HepG2 (cell line): ENCODE data around the gene CPNE2. TPM values are rescaled to one million over a fixed set of nuclear protein-coding genes. Genes with fewer than 3 reads are reported as not detected.

ENCODE experiments used
- ATAC-seq: fragments of 200-7000 bp; cut with Tn5 transposase; 3 replicates; pipeline ENCODE4 v1.9.1; 2020; ENCODE audit warnings: mild to moderate bottlenecking, moderate library complexity
- BruUV-seq: library from RNA; stranded (reverse); fragments of 400-500 nt; replicated peaks from 2 replicates; lab custom pipeline; 2021; lab: Mats Ljungman, UMichigan
- CTCF ChIA-PET: fragments of 300-600 bp; formaldehyde crosslinking; extraction: SDS; loops from one replicate; lab custom pipeline; 2021; ENCODE audit warnings: low total read pairs, inconsistent platforms, low intra/inter-chr PET ratio; lab: Yijun Ruan, JAX
- POLR2A ChIA-PET: fragments of 350-600 bp; sonication (Branson Sonifier 250); formaldehyde crosslinking; loops from one replicate; lab custom pipeline; 2020; ENCODE audit warnings: antibody characterized with exemption, inconsistent platforms; lab: Yijun Ruan, JAX
- DNase-seq: peaks from one replicate; pipeline ENCODE4 v3.0.0-alpha.2; 2015; ENCODE audit warnings: low spot score
- FAIRE-seq: peaks from 3 replicates; lab custom pipeline; 2011; peaks lifted over from hg19 to GRCh38; lab: Jason Lieb, UNC
- H2AFZ ChIP-seq: one replicate; pipeline ENCODE4 v1.6.1; 2011; ENCODE audit warnings: low read length, inconsistent platforms
- H3K27ac ChIP-seq: fragments of 300-600 bp; 3 replicates; pipeline ENCODE4 v1.8.0; 2011; ENCODE audit warnings: mixed run types, mild to moderate bottlenecking, mixed read lengths, low read length, inconsistent platforms; ENCODE audit not compliant: insufficient read depth; ENCODE audit errors: extremely low read length
- H3K27me3 ChIP-seq, 2 experiments: fragments of 200-600 bp in 1 of 2; 2 replicates in 1 of 2; 3 replicates in 1 of 2; pipeline versions ENCODE4 v1.6.0 to v1.8.0; 2011; ENCODE audit warnings: low read length in 2 of 2, mild to moderate bottlenecking in 2 of 2, moderate library complexity in 2 of 2, inconsistent platforms in 1 of 2; ENCODE audit not compliant: insufficient read depth in 2 of 2, control insufficient read depth in 1 of 2
- H3K36me3 ChIP-seq, 2 experiments: fragments of 200-600 bp in 1 of 2; replicated peaks in 1 of 2; 2 replicates in 1 of 2; 3 replicates in 1 of 2; pipeline versions ENCODE4 v1.5.1 to v1.8.0; 2011; ENCODE audit warnings: low read length in 2 of 2, inconsistent platforms in 1 of 2; ENCODE audit not compliant: insufficient read depth in 2 of 2, control insufficient read depth in 1 of 2
- H3K4me1 ChIP-seq: 2 replicates; pipeline ENCODE4 v1.5.1; 2012; ENCODE audit warnings: low read length, inconsistent platforms; ENCODE audit not compliant: insufficient read depth
- H3K4me2 ChIP-seq: 2 replicates; pipeline ENCODE4 v1.6.0; 2011; ENCODE audit warnings: low read depth, low read length, inconsistent platforms
- H3K4me3 ChIP-seq, 3 experiments: fragments of 200-600 bp in 1 of 3; sonication (generic), shearing (Covaris generic) in 1 of 3; replicated peaks in 1 of 3; 2 replicates each; pipeline ENCODE4 v1.5.1; 2011 to 2016; ENCODE audit warnings: low read length in 3 of 3, inconsistent platforms in 2 of 3, low read depth in 2 of 3, mild to moderate bottlenecking in 2 of 3, control low read depth in 1 of 3, mixed read lengths in 1 of 3; ENCODE audit not compliant: insufficient read depth in 1 of 3
- H3K79me2 ChIP-seq: one replicate; pipeline ENCODE4 v1.6.1; 2011; ENCODE audit warnings: low read length, inconsistent platforms; ENCODE audit not compliant: insufficient read depth
- H3K9ac ChIP-seq: 2 replicates; pipeline ENCODE4 v1.6.0; 2011; ENCODE audit warnings: mild to moderate bottlenecking, low read depth, low read length, inconsistent platforms; ENCODE audit not compliant: insufficient read depth
- H3K9me3 ChIP-seq: 2 replicates; pipeline ENCODE4 v1.5.1; 2012; ENCODE audit warnings: mild to moderate bottlenecking, low read length
- H4K20me1 ChIP-seq: 2 replicates; pipeline ENCODE4 v1.6.0; 2011; ENCODE audit warnings: inconsistent platforms, mild to moderate bottlenecking, low read length, moderate library complexity; ENCODE audit not compliant: insufficient read depth
- CREB1 ChIP-seq, 2 experiments: fragments of 450-650 bp in 1 of 2; IDR thresholded peaks; 2 replicates each; pipeline ENCODE4 v1.6.1; 2016 to 2017; ENCODE audit warnings: control low read depth in 1 of 2, mild to moderate bottlenecking in 1 of 2, missing compliant biosample characterization in 1 of 2, missing genetic modification characterization in 1 of 2
- DPF2 ChIP-seq: sonication (generic); formaldehyde crosslinking; IDR thresholded peaks from 2 replicates; pipeline ENCODE4 v1.4.0; 2020; ENCODE audit warnings: mild to moderate bottlenecking, low read depth, missing genetic modification reagents, borderline replicate concordance
- IKZF1 ChIP-seq: fragments of 450-650 bp; IDR thresholded peaks from 2 replicates; pipeline ENCODE4 v1.7.1; 2016
- MNT ChIP-seq: fragments of 450-650 bp; IDR thresholded peaks from 2 replicates; pipeline ENCODE4 v1.6.1; 2016
- TSC22D2 ChIP-seq: sonication (generic); formaldehyde crosslinking; IDR thresholded peaks from 2 replicates; pipeline ENCODE4 v1.5.1; 2020; ENCODE audit warnings: missing genetic modification reagents, mild to moderate bottlenecking, borderline replicate concordance
- USF2 ChIP-seq, 2 experiments: sonication (generic) in 1 of 2; formaldehyde crosslinking in 1 of 2; IDR thresholded peaks; 2 replicates each; pipeline versions ENCODE4 v1.5.1 to v1.6.1; 2011 to 2020; ENCODE audit warnings: borderline replicate concordance in 1 of 2, low read depth in 1 of 2, low read length in 1 of 2, mild to moderate bottlenecking in 1 of 2, missing genetic modification reagents in 1 of 2, moderate library complexity in 1 of 2
- XBP1 ChIP-seq: sonication (generic); formaldehyde crosslinking; IDR thresholded peaks from 2 replicates; pipeline ENCODE4 v1.5.0; 2020; ENCODE audit warnings: missing genetic modification reagents
- ZBTB34 ChIP-seq: sonication (generic); formaldehyde crosslinking; IDR thresholded peaks from 2 replicates; pipeline ENCODE4 v1.8.0; 2022; ENCODE audit warnings: mild to moderate bottlenecking, missing genetic modification reagents
- ZNF451 ChIP-seq: sonication (generic); formaldehyde crosslinking; IDR thresholded peaks from 2 replicates; pipeline ENCODE4 v1.5.0; 2020; ENCODE audit warnings: mild to moderate bottlenecking, missing genetic modification reagents
- ZNF720 ChIP-seq: sonication (generic); formaldehyde crosslinking; IDR thresholded peaks from 2 replicates; pipeline ENCODE4 v1.4.0; 2020; ENCODE audit warnings: missing genetic modification reagents
- WGBS: methylation state at CpG from one replicate; pipeline ENCODE4 v1.1.6; 2017; ENCODE audit warnings: low lambda C conversion rate; 5-methylcytosine and 5-hydroxymethylcytosine counted together
- in situ Hi-C: cut with HindIII; loops from 2 replicates; pipeline ENCODE4 v1.10.0; 2017; ENCODE audit warnings: low pct_unique_long_range_greater_than_20kb; ENCODE audit not compliant: extremely low pct_ligation_motif_present
- intact Hi-C: fragments of 100-400 bp; cut with micrococcal nuclease; formaldehyde crosslinking; loops from one replicate; pipeline ENCODE4 v1.10.0; 2022; ENCODE audit not compliant: unreplicated experiment
- polyA plus RNA-seq, 8 experiments: library from polyadenylated mRNA; depleted of rRNA in 3 of 8; stranded (reverse) in 7 of 8; unstranded in 1 of 8; fragments of >200 nt; fragmentation: Illumina TruSeq in 4 of 8; extraction: Trizol in 4 of 8; gene quantifications; 2 replicates each; pipeline versions ENCODE4 v1.2.1 to v1.2.3, GENCODE V29; 2011 to 2016; ENCODE audit warnings: low read depth in 4 of 8, missing spikeins in 1 of 8, mixed read lengths in 1 of 8; ENCODE audit not compliant: insufficient read depth in 1 of 8
- total RNA-seq, 5 experiments: library from RNA; depleted of rRNA; stranded (reverse); fragments of >200 nt; fragmentation: Illumina TruSeq; extraction: Trizol; gene quantifications; 2 replicates each; pipeline ENCODE4 v1.2.3, GENCODE V29; 2016; ENCODE audit warnings: low read depth in 1 of 5

The CPNE2 gene
- total and polyA plus RNA-seq, 2 of the 13 experiments (the other 11 are each of a cell fraction or from before 2014, with no cell fraction given) = 10.6 to 23.3 TPM

GRCh38 chr16:57081744-57082143 is 10.6 kb upstream of the CPNE2 start:
- no peaks in the 10 kb centered on the region for H3K79me2 ChIP-seq
- DNase-seq (no peak), FAIRE-seq (peak; percentile 28), ATAC-seq (no peak)
- no peak overlapping the region for H3K4me2 ChIP-seq
- no TSS peak for BruUV-seq
- no peaks in the 10 kb centered on the region for H4K20me1 ChIP-seq
- H3K36me3 ChIP-seq = no peaks in the 10 kb centered on the region
- no peak overlapping the region for H2AFZ ChIP-seq
- in situ Hi-C loops (loop anchor here (10.0 kb wide), 1 partner anchor 213 kb away; no protein-coding TSS in a partner anchor), intact Hi-C loops (loop anchor here (5.0 to 10.0 kb wide), 2 partner anchors 201 to 333 kb away; partner anchors contain the start of gene PLLP)
- ChIA-PET POLR2A (interaction anchor here (0.8 kb wide), 1 partner anchor 16 kb away, joined by 3 read pairs; no protein-coding TSS in a partner anchor), CTCF (no interaction called here)
- no peak overlapping the region for H3K9ac ChIP-seq
- H3K4me3 ChIP-seq = no peak overlapping the region
- no peak overlapping the region for H3K27ac ChIP-seq
- H3K27me3 ChIP-seq = peaks cover 3 to 42% of the 10 kb centered on the region in 2 experiments
- peaks cover 15% of the 10 kb centered on the region for H3K4me1 ChIP-seq
- H3K9me3 ChIP-seq = no peaks in the 10 kb centered on the region
- TF ChIP-seq XBP1 (CRISPR knock-in tag) (no peak), ZNF720 (CRISPR knock-in tag) (no peak), DPF2 (no peak), IKZF1 (no peak)

DNA sequence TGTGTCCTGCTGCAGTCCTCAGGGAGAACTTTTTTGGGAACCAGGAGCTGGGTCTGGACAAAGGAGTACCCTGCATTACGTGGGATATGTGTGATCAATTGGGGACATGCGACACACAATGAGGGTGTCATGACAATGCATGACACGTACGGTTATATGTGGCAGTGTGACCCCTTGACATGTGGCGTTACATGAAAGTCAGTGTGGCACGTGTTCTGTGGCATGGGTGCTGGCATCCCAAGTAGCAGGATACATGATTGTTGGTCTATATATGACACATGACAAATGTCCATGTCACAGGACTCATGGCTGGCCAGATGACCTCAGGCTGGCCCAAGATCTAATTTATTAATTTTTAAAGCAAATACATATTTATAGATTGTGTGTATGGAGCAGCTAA is 9.7 kb upstream of the CPNE2 start:
- POLR2A ChIA-PET = no interaction called here
- no peak for FAIRE-seq

More for the DNA sequence above, 9.7 kb upstream of the CPNE2 start:
- no peak overlapping the region for H3K4me2 ChIP-seq
- no peaks in the 10 kb centered on the region for H3K9me3 ChIP-seq
- no peak overlapping the region for H3K4me3 ChIP-seq
- CTCF ChIA-PET = no interaction called here
- 65% methylated on average over 6 of the region's 6 CpGs for WGBS
- H2AFZ ChIP-seq = no peak overlapping the region
- in situ Hi-C loops (loop anchor here (10.0 kb wide), 1 partner anchor 212 kb away; no protein-coding TSS in a partner anchor), intact Hi-C loops (loop anchor here (5.0 to 10.0 kb wide), 2 partner anchors 200 to 332 kb away; partner anchors contain the start of gene PLLP)
- peaks cover 3 to 36% of the 10 kb centered on the region in 2 experiments for H3K27me3 ChIP-seq
- H3K36me3 ChIP-seq = no peaks in the 10 kb centered on the region
- DNase-seq = no peak
- peaks cover 15% of the 10 kb centered on the region for H3K4me1 ChIP-seq
- no TSS peak for BruUV-seq
- no peak overlapping the region for H3K9ac ChIP-seq
- no peak for ATAC-seq
- H3K79me2 ChIP-seq = no peaks in the 10 kb centered on the region
- H4K20me1 ChIP-seq = no peaks in the 10 kb centered on the region
- H3K27ac ChIP-seq = no peak overlapping the region
- peak; percentile 63; the same call in 1 of the 2 replicates for TF ChIP-seq CREB1 (IDR thresholded peaks at IDR 0.05)
- no peak for TF ChIP-seq CREB1 (CRISPR knock-in tag; IDR thresholded peaks at IDR 0.05)
- TF ChIP-seq ZBTB34 = no peak
- TF ChIP-seq ZNF451 (CRISPR knock-in tag) = no peak
- 0 out of 2 replicates have a peak, but pooled peaks have one; percentile 36 for TF ChIP-seq MNT
- TF ChIP-seq USF2 (IDR thresholded peaks at IDR 0.05; ENCODE audit: low read depth, low read length) = no peak
- no peak; the same call in 1 of the 2 replicates for TF ChIP-seq USF2 (CRISPR knock-in tag; IDR thresholded peaks at IDR 0.05; ENCODE audit: borderline replicate concordance)
- no peak for TF ChIP-seq TSC22D2
- TF ChIP-seq, all 625 proteins: peak for 2
